HG02798 (cell line): ENCODE results near the gene CCDC85C.

Experiments
- ATAC-seq: cut with Tn5 transposase; IDR thresholded peaks from one replicate; pipeline ENCODE4 v1.9.1; 2021; ENCODE audit warnings: mild to moderate bottlenecking; ENCODE audit not compliant: unreplicated experiment, poor library complexity

CCDC85C gene

GRCh38 chr14:99465288-99465687 lies 138.7 kb downstream of the CCDC85C start:
- no peak for ATAC-seq

- ATAC-seq, result no peak
Observed at GRCh38 chr14:99463974-99464373, 140.0 kb downstream of the CCDC85C start.

- no peak for ATAC-seq
Observed at GRCh38 chr14:99462210-99462609, 141.8 kb downstream of the CCDC85C start.

- ATAC-seq, result no peak
Observed at GRCh38 chr14:99461411-99462085, 142.5 kb downstream of the CCDC85C start.

GRCh38 chr14:99460793-99461192 lies 143.2 kb downstream of the CCDC85C start:
- ATAC-seq, result no peak

- no peak for ATAC-seq
Observed at GRCh38 chr14:99459481-99460100, 144.4 kb downstream of the CCDC85C start.

- no peak for ATAC-seq
Observed at GRCh38 chr14:99454246-99454645, 149.8 kb downstream of the CCDC85C start.

GRCh38 chr14:99452968-99453367 lies 151.0 kb downstream of the CCDC85C start:
- no peak for ATAC-seq

GRCh38 chr14:99451234-99451633 lies 152.8 kb downstream of the CCDC85C start:
- no peak for ATAC-seq

GRCh38 chr14:99450266-99450665 lies 153.7 kb downstream of the CCDC85C start:
- ATAC-seq, result no peak
